Prostate gland (tissue), 2 donors: Measurements from ENCODE around the gene DNMT3B.

ENCODE experiments used
- CTCF ChIP-seq, 4 experiments: fragments of 200-600 bp in 2 of 4; fragments of 450-650 bp in 2 of 4; sonication (generic) in 2 of 4; IDR thresholded peaks; 1 replicate in 3 of 4; 2 replicates in 1 of 4; pipeline ENCODE4 v1.5.1; 2016 to 2019; ENCODE audit warnings: antibody characterized with exemption in 4 of 4, mild to moderate bottlenecking in 2 of 4, moderate library complexity in 2 of 4
- POLR2A ChIP-seq: fragments of 450-650 bp; IDR thresholded peaks from one replicate; pipeline ENCODE4 v1.6.1; 2016; ENCODE audit warnings: antibody characterized with exemption, mild to moderate bottlenecking
- POLR2AphosphoS5 ChIP-seq: sonication (generic); formaldehyde crosslinking; IDR thresholded peaks from one replicate; pipeline ENCODE4 v1.6.1; 2017; ENCODE audit warnings: antibody characterized with exemption

- TF ChIP-seq CTCF (IDR thresholded peaks at IDR 0.05) (no peak), POLR2A (no peak), POLR2AphosphoS5 (no peak)
Measured at GRCh38 chr20:32837157-32837556, 75.0 kb downstream of the DNMT3B start.
